HepG2 (cell line): ENCODE data around the gene FLYWCH1. TPM values are rescaled to one million over a fixed set of nuclear protein-coding genes. Genes with fewer than 3 reads are reported as not detected.

Experiments used
- ARID5B ChIP-seq: IDR thresholded peaks from 2 replicates; pipeline ENCODE4 v1.4.0; 2020; ENCODE audit warnings: mild to moderate bottlenecking, missing genetic modification reagents
- CHD2 ChIP-seq: IDR thresholded peaks from 2 replicates; pipeline ENCODE4 v1.6.1; 2011; ENCODE audit warnings: low read depth, low read length, improper control_type of control experiment
- ETV6 ChIP-seq: sonication (generic); formaldehyde crosslinking; conservative IDR thresholded peaks from 2 replicates; pipeline ENCODE4 v1.4.0; 2020; ENCODE audit warnings: missing genetic modification reagents
- FIP1L1 ChIP-seq: fragments of 200-400 bp; formaldehyde crosslinking; IDR thresholded peaks from 2 replicates; pipeline ENCODE4 v1.6.1; 2018; ENCODE audit warnings: low read depth, mild to moderate bottlenecking, low read length, moderate library complexity, borderline replicate concordance; ENCODE audit not compliant: insufficient read depth
- GABPA ChIP-seq, 2 experiments: IDR thresholded peaks; 2 replicates each; pipeline ENCODE4 v1.6.1; 2011 to 2016; ENCODE audit warnings: low read depth in 2 of 2, low read length in 1 of 2, missing biosample characterization in 1 of 2, missing genetic modification characterization in 1 of 2
- IRF2 ChIP-seq: IDR thresholded peaks from 2 replicates; pipeline ENCODE4 v1.6.1; 2018; ENCODE audit warnings: missing genetic modification reagents, missing compliant biosample characterization
- MBNL3 ChIP-seq: fragments of 250-450 bp; sonication (Bioruptor Pico); conservative IDR thresholded peaks from 2 replicates; pipeline ENCODE4 v1.8.0; 2022; ENCODE audit warnings: mild to moderate bottlenecking, inconsistent platforms
- MYNN ChIP-seq: sonication (generic); formaldehyde crosslinking; IDR thresholded peaks from 2 replicates; pipeline ENCODE4 v1.4.0; 2020; ENCODE audit warnings: mild to moderate bottlenecking, low read depth, missing genetic modification reagents
- NFRKB ChIP-seq: fragments of 450-650 bp; IDR thresholded peaks from 2 replicates; pipeline ENCODE4 v1.6.1; 2017
- NR1H2 ChIP-seq: sonication (generic); formaldehyde crosslinking; IDR thresholded peaks from 2 replicates; pipeline ENCODE4 v1.8.1; 2022; ENCODE audit warnings: low read depth, missing genetic modification reagents, borderline replicate concordance
- POLR2A ChIP-seq, 2 experiments: IDR thresholded peaks; 2 replicates each; pipeline ENCODE4 v1.6.1; 2011; ENCODE audit warnings: low read depth in 2 of 2, low read length in 2 of 2, mild to moderate bottlenecking in 1 of 2, moderate library complexity in 1 of 2; ENCODE audit not compliant: insufficient read depth in 1 of 2
- REXO4 ChIP-seq: sonication (generic); formaldehyde crosslinking; IDR thresholded peaks from 2 replicates; pipeline ENCODE4 v1.8.0; 2022; ENCODE audit warnings: missing genetic modification reagents, mild to moderate bottlenecking, borderline replicate concordance
- SCMH1 ChIP-seq: sonication (generic); formaldehyde crosslinking; IDR thresholded peaks from 2 replicates; pipeline ENCODE4 v1.9.0; 2021; ENCODE audit warnings: missing genetic modification reagents, mild to moderate bottlenecking, borderline replicate concordance
- TGIF2 ChIP-seq: IDR thresholded peaks from 2 replicates; pipeline ENCODE4 v1.6.1; 2016; ENCODE audit warnings: control low read depth, missing compliant biosample characterization
- ZFP36L2 ChIP-seq: sonication (generic); formaldehyde crosslinking; IDR thresholded peaks from 2 replicates; pipeline ENCODE4 v1.4.0; 2020; ENCODE audit warnings: missing genetic modification reagents
- ZNF207 ChIP-seq: fragments of 450-650 bp; IDR thresholded peaks from 2 replicates; pipeline ENCODE4 v1.6.1; 2016; ENCODE audit warnings: antibody characterized with exemption, borderline replicate concordance
- ZNF24 ChIP-seq: fragments of 450-650 bp; IDR thresholded peaks from 2 replicates; pipeline ENCODE4 v1.6.1; 2017; ENCODE audit warnings: antibody characterized with exemption, mild to moderate bottlenecking
- ZNF335 ChIP-seq: sonication (generic); formaldehyde crosslinking; IDR thresholded peaks from 2 replicates; pipeline ENCODE4 v1.4.0; 2020; ENCODE audit warnings: missing genetic modification reagents
- ZNF569 ChIP-seq: sonication (generic); formaldehyde crosslinking; IDR thresholded peaks from 2 replicates; pipeline ENCODE4 v1.5.0; 2020; ENCODE audit warnings: mild to moderate bottlenecking, missing genetic modification reagents, moderate library complexity, borderline replicate concordance
- ZNF619 ChIP-seq: sonication (generic); formaldehyde crosslinking; IDR thresholded peaks from 2 replicates; pipeline ENCODE4 v1.4.0; 2020; ENCODE audit warnings: mild to moderate bottlenecking, missing genetic modification reagents
- ZNF703 ChIP-seq: sonication (generic); formaldehyde crosslinking; IDR thresholded peaks from 2 replicates; pipeline ENCODE4 v1.5.1; 2020; ENCODE audit warnings: missing genetic modification reagents, mild to moderate bottlenecking, moderate library complexity, borderline replicate concordance
- ZSCAN29 ChIP-seq: sonication (generic); formaldehyde crosslinking; conservative IDR thresholded peaks from 2 replicates; pipeline ENCODE4 v1.4.0; 2020; ENCODE audit warnings: mild to moderate bottlenecking, missing genetic modification reagents
- polyA plus RNA-seq, 8 experiments: library from polyadenylated mRNA; depleted of rRNA in 3 of 8; stranded (reverse) in 7 of 8; unstranded in 1 of 8; fragments of >200 nt; fragmentation: Illumina TruSeq in 4 of 8; extraction: Trizol in 4 of 8; gene quantifications; 2 replicates each; pipeline versions ENCODE4 v1.2.1 to v1.2.3, GENCODE V29; 2011 to 2016; ENCODE audit warnings: low read depth in 4 of 8, missing spikeins in 1 of 8, mixed read lengths in 1 of 8; ENCODE audit not compliant: insufficient read depth in 1 of 8
- total RNA-seq, 5 experiments: library from RNA; depleted of rRNA; stranded (reverse); fragments of >200 nt; fragmentation: Illumina TruSeq; extraction: Trizol; gene quantifications; 2 replicates each; pipeline ENCODE4 v1.2.3, GENCODE V29; 2016; ENCODE audit warnings: low read depth in 1 of 5
- TF ChIP-seq, protein P1 (sequence below): sonication (generic); formaldehyde crosslinking; IDR thresholded peaks from 2 replicates; pipeline ENCODE4 v1.8.0; 2022; ENCODE audit warnings: mild to moderate bottlenecking, missing genetic modification reagents, borderline replicate concordance
- TF ChIP-seq, protein P2 (sequence below): sonication (generic); formaldehyde crosslinking; conservative IDR thresholded peaks from 2 replicates; pipeline ENCODE4 v1.4.0; 2020; ENCODE audit warnings: missing genetic modification reagents

FLYWCH1 gene
- total and polyA plus RNA-seq, 2 of the 13 experiments (the other 11 are each of a cell fraction or from before 2014, with no cell fraction given): 7.3 to 12.4 TPM

DNA sequence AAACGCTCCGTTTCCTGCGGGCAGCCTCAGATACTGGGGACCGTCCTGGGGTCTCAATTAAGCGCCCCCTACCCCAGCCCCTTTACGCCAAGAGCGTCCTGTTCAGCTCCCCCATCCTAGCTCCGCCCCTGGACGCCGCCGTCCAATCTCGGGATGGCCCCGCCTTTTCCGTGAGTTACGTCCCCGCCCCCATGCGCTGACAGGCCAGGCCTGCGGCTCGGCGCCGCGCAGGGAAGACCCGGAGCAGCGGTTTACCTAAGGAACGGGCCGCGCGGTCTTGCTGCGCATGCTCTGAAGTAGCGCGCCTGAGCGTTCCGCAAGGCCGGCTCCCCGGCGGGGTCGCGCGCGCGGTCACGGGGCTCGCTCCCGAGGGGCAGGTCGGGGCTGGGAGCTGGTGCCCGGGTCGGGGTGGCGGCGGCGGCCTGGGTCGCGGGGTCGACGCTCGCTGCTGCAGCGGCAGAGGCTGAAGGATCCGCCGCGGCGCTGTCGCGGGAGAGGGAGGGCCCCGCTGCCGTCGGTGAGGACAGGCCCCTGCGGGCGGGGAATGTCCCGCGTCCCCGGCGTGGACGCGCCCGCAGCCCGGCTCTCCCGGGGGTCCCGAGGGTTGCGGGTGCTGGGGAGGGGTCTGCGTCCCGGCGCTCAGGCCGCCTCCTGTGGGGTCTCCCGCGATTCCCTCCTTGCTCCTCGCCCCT lies at the start of gene FLYWCH1 (continued):
- no peak for TF ChIP-seq SCMH1 (CRISPR knock-in tag)
- no peak for TF ChIP-seq MYNN
- no peak for TF ChIP-seq ZNF207
- TF ChIP-seq GABPA (IDR thresholded peaks at IDR 0.05; ENCODE audit: low read depth, low read length): no peak
- TF ChIP-seq GABPA (CRISPR knock-in tag; IDR thresholded peaks at IDR 0.05; ENCODE audit: low read depth): peak; percentile 55
- TF ChIP-seq NR1H2: no peak
- TF ChIP-seq FIP1L1: no peak
- TF ChIP-seq ETV6: no peak; the same call in 1 of the 2 replicates
- no peak for TF ChIP-seq ZNF335 (CRISPR knock-in tag)
- no peak for TF ChIP-seq ZFP36L2 (CRISPR knock-in tag)
- no peak for TF ChIP-seq REXO4 (CRISPR knock-in tag)
- peak; percentile 30; the same call in 1 of the 2 replicates for TF ChIP-seq TGIF2 (CRISPR knock-in tag)
- no peak for TF ChIP-seq ZNF703 (CRISPR knock-in tag)
- peak; percentile 34; the same call in 1 of the 2 replicates for TF ChIP-seq CHD2
- peak; percentile 24 to 71; a peak in 2 of 4 replicates for TF ChIP-seq POLR2A (IDR thresholded peaks at IDR 0.05; ENCODE audit: insufficient read depth in 1 of 2, low read depth in 2 of 2, low read length in 2 of 2)
- no peak; the same call in 1 of the 2 replicates for TF ChIP-seq ARID5B
- TF ChIP-seq MBNL3 (CRISPR knock-in tag): no peak
- no peak for TF ChIP-seq ZNF619 (CRISPR knock-in tag)
- TF ChIP-seq ZSCAN29: no peak
- TF ChIP-seq, protein P1, sequence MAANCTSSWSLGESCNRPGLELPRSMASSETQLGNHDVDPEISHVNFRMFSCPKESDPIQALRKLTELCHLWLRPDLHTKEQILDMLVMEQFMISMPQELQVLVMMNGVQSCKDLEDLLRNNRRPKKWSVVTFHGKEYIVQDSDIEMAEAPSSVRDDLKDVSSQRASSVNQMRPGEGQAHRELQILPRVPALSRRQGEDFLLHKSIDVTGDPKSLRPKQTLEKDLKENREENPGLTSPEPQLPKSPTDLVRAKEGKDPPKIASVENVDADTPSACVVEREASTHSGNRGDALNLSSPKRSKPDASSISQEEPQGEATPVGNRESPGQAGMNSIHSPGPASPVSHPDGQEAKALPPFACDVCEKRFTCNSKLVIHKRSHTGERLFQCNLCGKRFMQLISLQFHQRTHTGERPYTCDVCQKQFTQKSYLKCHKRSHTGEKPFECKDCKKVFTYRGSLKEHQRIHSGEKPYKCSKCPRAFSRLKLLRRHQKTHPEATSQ: no peak
- TF ChIP-seq, protein P2, sequence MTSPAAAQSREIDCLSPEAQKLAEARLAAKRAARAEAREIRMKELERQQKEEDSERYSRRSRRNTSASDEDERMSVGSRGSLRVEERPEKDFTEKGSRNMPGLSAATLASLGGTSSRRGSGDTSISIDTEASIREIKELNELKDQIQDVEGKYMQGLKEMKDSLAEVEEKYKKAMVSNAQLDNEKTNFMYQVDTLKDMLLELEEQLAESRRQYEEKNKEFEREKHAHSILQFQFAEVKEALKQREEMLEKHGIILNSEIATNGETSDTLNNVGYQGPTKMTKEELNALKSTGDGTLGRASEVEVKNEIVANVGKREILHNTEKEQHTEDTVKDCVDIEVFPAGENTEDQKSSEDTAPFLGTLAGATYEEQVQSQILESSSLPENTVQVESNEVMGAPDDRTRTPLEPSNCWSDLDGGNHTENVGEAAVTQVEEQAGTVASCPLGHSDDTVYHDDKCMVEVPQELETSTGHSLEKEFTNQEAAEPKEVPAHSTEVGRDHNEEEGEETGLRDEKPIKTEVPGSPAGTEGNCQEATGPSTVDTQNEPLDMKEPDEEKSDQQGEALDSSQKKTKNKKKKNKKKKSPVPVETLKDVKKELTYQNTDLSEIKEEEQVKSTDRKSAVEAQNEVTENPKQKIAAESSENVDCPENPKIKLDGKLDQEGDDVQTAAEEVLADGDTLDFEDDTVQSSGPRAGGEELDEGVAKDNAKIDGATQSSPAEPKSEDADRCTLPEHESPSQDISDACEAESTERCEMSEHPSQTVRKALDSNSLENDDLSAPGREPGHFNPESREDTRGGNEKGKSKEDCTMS: no peak
- 0 out of 2 replicates have a peak, but pooled peaks have one; percentile 18 for TF ChIP-seq ZNF24
- TF ChIP-seq NFRKB: no peak
- TF ChIP-seq IRF2 (CRISPR knock-in tag): 0 out of 2 replicates have a peak, but pooled peaks have one; percentile 58
- no peak for TF ChIP-seq ZNF569 (CRISPR knock-in tag)
